NCI-H2171 (cell line): ENCODE measurements around the gene ANO10.
"Not testable (repeated sequence)": the region's sequence is repeated elsewhere in the genome, so short reads cannot be mapped to it uniquely, and the experiment has no call there.

ENCODE experiments used
- DNase-seq: peaks from one replicate; lab custom pipeline; 2025; lab: John Stamatoyannopoulos, UW

Gene ANO10

DNA sequence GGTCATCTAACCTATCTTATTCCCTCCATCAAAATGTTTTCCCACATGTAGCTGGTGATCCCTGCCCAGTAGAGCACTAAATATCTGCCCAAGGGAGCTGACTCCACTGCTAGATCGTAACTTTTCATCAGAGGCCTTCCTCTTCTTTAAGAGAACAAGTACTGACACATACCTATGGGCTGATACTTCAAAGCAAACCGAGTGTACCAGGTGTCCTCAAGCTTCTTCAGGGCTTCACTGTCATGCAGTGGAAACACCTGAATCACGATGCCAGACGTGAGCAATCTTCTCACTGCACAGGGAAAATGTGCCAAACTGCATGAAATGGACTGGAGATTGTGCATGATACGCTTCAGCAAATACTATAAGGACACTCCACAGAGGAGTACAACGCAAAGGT, 41.6 kb downstream of the ANO10 start:
- no peak for DNase-seq

- no peak for DNase-seq
Measured at GRCh38 chr3:43573576-43573975, 48.2 kb downstream of the ANO10 start.

GRCh38 chr3:43565661-43566341, 56.0 kb downstream of the ANO10 start:
- not testable (repeated sequence) for DNase-seq

GRCh38 chr3:43559961-43560360, 61.9 kb downstream of the ANO10 start:
- DNase-seq, result no peak

GRCh38 chr3:43558171-43558570, 63.6 kb downstream of the ANO10 start:
- no peak for DNase-seq

DNA sequence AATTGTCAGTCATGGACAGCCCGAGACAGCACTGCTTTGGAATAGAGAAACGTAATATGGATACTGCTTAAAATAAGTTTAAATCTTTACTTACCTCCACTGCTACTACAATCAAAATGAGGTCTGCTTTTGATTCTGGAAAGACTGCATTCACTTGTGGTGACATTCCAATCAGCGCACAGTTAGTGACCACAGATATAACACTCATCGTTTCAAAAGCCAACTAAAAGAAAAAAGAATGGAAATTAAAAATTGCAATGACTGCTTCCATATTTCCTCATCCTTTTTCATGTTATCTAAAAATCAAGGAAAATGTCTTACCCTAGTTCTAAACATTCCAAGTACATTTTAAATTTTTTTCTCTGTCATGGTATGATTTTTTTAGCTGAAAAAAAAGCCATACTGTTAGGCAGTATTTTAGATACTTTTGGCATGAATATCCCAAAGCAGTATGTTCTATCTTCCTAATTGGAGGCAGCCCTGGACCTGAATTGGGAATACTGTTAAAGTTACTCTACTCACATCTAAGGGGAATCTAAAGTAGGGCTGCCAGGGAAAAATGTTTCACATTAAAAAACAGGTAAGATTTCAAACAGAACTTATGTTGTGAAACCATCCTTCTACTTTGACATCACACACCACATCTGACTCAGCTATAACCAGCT, 72.1 kb downstream of the ANO10 start:
- no peak for DNase-seq

- DNase-seq, result peak; percentile 7
Measured at GRCh38 chr3:43544277-43544676, 77.5 kb downstream of the ANO10 start.

DNA sequence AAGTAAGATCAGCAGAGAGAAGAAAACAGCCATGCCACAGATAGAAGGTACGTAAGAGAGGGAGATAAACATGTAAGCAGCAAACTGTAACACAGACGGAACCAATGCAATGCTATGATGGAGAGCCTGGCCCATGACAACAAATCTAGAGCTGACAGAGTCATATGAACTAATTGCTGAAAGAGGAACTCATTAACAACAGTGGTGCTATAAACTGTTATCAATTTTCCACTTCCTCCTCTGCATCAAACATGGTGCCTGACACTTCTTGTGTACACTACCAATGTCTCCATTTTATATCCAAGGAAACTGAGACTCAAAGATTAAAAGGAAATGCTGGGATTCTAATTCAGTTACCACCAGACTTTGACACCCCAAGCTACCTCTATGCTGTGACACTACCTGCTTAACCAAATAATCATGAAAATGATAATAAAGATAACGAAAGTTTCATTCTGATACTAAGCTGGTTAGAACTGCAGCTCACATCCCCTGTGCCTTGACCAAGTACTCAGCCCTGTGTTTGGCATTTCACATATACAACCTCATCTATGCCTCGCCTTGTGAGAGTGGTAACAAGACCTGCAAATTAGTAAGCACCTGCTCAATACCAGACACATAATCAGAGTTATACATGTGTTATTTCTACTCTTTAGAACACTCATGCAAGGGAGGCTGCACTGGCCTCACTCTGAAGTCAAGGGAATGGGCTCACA, 79.3 kb downstream of the ANO10 start:
- DNase-seq, result no peak

DNA sequence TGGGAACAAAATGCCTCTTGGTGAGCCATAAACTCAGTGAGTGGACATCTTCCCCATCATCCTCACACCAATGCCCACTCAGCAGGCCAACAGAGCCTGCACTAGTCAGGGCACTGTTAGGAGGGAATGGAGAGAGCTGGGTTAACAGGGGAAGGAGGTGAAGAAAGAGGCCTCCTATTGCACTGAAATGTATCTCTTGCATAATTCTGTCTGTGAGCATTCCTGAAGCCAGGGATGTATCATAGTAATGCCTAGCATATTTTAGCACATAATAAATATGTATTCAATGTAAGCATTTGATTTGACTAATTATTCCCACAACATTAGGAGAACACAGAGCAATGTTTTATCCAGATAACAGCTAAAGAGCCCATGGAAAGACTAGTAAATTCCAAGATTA, 81.2 kb downstream of the ANO10 start:
- no peak for DNase-seq

- DNase-seq, result peak; percentile 2
Measured at GRCh38 chr3:43539321-43539720, 82.5 kb downstream of the ANO10 start.

DNA sequence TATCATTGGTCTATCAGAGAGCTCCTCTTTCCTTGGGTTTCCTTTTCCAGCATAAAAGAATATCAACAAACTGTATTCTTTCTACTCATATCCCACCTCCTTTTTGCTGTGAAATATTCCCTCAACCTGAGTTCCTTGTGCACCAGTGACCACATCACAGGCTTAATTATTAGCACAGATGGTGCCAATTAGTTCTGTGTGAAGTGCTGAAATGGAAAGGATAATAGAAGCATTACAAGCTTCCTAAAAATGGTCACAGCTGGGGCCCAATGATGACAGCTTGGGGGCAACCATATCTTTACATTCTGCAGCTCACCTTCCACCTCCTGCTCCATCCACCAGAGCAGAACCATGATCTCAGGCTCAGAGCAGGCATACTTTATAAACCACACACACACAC, 84.6 kb downstream of the ANO10 start:
- DNase-seq, result peak; percentile 35

GRCh38 chr3:43534675-43535074, 87.1 kb downstream of the ANO10 start:
- no peak for DNase-seq

DNA sequence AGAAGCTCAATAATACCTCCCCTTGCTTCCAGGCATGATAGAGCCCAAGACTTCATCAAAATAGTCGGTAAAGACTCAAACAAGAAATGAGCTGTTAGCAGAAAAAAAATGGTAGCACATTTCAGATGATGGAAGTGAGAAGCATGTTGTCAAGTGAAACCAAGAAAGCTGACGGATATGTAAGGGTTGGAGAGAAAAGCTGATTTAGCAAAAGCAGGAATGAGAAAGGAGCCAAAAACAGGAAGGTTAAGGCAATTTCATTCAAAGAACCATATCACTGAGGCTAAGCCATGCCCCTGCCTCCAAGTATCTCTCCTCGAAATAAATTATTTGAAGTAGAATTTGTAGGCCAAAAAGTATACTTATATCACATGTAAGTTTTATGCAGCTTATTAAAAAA, 88.8 kb downstream of the ANO10 start:
- DNase-seq, result no peak

DNA sequence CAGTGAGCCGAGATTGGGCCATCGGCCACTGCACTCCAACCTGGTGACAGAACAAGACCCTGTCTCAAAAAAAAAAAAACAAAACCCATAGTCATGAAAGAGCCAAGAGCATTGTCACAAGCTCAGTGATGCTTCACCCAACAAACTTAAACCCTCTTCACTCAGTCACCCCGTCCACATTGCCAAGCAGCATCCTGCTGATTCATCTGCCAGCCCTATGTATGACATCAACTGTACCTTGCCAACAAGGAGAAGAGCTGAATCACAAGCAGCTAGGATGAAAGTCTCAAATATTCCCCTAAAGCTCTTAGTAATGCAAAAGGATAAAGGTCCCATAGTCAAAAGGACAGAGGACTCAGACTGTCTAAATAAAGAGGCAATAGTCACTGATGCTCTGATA, 90.0 kb downstream of the ANO10 start:
- DNase-seq, result no peak

GRCh38 chr3:43528498-43529099, 93.2 kb downstream of the ANO10 start:
- no peak for DNase-seq

DNA sequence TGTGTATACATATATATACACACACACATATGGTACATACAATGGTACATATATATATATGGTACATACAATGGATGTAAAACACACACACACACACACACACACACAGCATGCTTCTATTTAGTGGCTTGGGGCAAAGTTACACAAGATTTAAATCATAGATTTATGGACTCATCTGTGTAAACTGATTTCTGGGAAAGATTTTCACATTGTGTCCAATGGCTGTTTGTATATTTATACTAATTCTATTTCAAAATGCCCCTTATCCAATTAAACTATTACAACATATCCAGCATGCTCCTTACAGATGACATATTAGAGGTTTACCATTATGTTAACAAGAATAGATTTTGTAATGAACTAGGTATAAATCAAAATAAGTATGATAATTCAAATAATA, 94.9 kb downstream of the ANO10 start:
- no peak for DNase-seq

DNA sequence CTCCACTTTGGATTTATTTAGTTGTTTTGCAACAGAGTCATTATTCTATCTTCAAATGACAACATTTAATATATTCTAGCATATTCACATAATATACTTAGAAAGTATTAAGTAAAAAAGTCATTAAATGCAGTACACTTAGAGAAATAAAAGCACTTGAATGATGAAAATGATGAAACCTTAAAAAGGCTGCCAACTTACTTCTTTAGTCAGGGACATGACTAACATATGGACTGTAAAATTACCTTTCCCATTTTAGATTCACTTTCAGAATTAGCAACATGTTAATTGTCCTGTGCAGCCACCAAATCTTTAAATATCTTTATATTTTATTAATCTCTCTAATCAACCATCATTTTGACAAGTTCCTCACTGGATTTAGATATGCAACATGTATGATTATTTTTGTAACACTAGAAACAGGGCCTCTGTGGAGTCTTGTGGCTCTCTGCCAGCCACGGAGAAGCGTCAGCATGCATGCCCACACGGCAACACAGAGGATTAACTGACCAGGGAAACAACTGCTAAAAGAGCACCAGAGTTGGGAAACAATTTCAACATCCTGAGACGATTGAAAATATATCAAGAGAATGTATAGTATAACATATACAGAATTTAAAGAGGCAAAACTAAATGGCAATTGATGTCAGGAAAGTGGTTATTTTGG, 95.7 kb downstream of the ANO10 start:
- no peak for DNase-seq

- no peak for DNase-seq
Measured at GRCh38 chr3:43525386-43525785, 96.4 kb downstream of the ANO10 start.

DNA sequence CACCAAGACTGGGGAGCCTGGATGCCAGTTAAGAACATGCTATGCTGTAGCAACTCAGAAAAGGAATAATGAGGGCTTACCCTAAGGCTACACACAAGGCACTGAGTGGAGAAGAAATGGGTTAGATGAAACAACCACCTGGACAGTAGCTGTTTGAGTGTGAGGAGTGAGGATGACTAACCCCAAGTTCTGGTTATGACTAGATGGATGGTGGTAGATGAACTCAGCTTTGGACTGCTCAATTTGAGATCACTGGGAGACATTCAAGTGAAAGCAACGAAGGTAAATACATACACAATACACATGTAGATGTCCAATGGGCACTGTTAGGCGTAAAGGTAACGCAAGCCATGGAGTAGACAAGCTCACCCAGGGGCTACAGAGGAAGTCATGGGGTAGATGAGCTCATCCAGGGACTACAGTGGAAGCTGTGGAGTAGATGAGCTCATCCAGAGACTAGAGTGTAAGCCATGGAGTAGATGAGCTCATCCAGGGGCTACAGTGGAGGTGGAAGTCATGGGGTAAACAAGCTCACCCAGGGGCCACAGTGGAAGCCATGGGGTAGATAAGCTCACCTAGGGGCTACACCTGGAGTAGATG, 98.3 kb downstream of the ANO10 start:
- DNase-seq, result no peak

- DNase-seq, result no peak
Measured at GRCh38 chr3:43522727-43523362, 99.0 kb downstream of the ANO10 start.

- no peak for DNase-seq
Measured at GRCh38 chr3:43521941-43522340, 99.9 kb downstream of the ANO10 start.
